ENCODE data around the gene CD3D. TPM values are rescaled to one million over a fixed set of nuclear protein-coding genes. Genes with fewer than 3 reads are reported as not detected.

Gene CD3D
- total RNA-seq, 1 experiment from 2014 or later, result not detected

DNA sequence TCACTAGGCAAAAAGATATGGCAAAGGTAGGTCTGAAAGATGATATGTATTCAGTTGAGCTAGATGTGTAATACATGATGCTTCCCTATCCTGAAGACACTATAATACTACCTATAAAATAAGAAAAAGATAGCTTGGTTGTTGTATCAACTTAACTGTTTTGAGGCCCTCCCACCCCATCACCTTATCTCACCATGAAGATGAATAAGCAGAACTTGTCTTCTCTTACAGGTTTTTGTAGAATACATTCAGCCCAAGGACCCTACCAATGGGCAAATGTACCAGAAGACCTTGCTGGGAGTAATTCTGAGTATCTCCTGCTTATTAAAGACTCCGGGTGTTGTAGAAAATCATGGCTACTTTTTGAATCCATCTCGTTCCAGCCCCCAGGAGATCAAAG, 30.8 kb upstream of the CD3D start:
- no peak overlapping the region for H3K27ac Mint-ChIP-seq (ENCODE audit: unreplicated experiment)
- no peak overlapping the region for H3K4me3 Mint-ChIP-seq (ENCODE audit: low read depth, unreplicated experiment)
- no peaks in the 10 kb centered on the region for H3K9me3 Mint-ChIP-seq (ENCODE audit: low read depth, unreplicated experiment)
- TF ChIP-seq, protein P1, sequence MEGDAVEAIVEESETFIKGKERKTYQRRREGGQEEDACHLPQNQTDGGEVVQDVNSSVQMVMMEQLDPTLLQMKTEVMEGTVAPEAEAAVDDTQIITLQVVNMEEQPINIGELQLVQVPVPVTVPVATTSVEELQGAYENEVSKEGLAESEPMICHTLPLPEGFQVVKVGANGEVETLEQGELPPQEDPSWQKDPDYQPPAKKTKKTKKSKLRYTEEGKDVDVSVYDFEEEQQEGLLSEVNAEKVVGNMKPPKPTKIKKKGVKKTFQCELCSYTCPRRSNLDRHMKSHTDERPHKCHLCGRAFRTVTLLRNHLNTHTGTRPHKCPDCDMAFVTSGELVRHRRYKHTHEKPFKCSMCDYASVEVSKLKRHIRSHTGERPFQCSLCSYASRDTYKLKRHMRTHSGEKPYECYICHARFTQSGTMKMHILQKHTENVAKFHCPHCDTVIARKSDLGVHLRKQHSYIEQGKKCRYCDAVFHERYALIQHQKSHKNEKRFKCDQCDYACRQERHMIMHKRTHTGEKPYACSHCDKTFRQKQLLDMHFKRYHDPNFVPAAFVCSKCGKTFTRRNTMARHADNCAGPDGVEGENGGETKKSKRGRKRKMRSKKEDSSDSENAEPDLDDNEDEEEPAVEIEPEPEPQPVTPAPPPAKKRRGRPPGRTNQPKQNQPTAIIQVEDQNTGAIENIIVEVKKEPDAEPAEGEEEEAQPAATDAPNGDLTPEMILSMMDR (IDR thresholded peaks at IDR 0.05; ENCODE audit: unreplicated experiment), result no peak
- DNase-seq, result no peak
- intact Hi-C loops (cut with micrococcal nuclease; ENCODE audit: unreplicated experiment), result no loop called here
- peaks cover 19% of the 10 kb centered on the region for H3K36me3 Mint-ChIP-seq (ENCODE audit: insufficient read depth, unreplicated experiment)
- CTCF ChIA-PET, result no interaction called here
- no peaks in the 10 kb centered on the region for H3K4me1 Mint-ChIP-seq (ENCODE audit: low read depth, unreplicated experiment)
- no peaks in the 10 kb centered on the region for H3K27me3 Mint-ChIP-seq (ENCODE audit: unreplicated experiment)
- BruUV-seq (replicated peaks), result no TSS peak

GRCh38 chr11:118370774-118371173, 28.3 kb upstream of the CD3D start:
- Mint-ChIP-seq H3K27ac (ENCODE audit: unreplicated experiment) (no peak overlapping the region), H3K27me3 (ENCODE audit: unreplicated experiment) (no peaks in the 10 kb centered on the region), H3K9me3 (ENCODE audit: low read depth, unreplicated experiment) (no peaks in the 10 kb centered on the region), H3K4me1 (ENCODE audit: low read depth, unreplicated experiment) (no peaks in the 10 kb centered on the region), H3K36me3 (ENCODE audit: insufficient read depth, unreplicated experiment) (peaks cover 31% of the 10 kb centered on the region), H3K4me3 (ENCODE audit: low read depth, unreplicated experiment) (no peak overlapping the region)
- CTCF ChIA-PET, result no interaction called here
- no TSS peak for BruUV-seq (replicated peaks)
- intact Hi-C loops (cut with micrococcal nuclease; ENCODE audit: unreplicated experiment), result no loop called here
- no peak for DNase-seq
- TF ChIP-seq, protein P1 (IDR thresholded peaks at IDR 0.05; ENCODE audit: unreplicated experiment), result no peak

DNA sequence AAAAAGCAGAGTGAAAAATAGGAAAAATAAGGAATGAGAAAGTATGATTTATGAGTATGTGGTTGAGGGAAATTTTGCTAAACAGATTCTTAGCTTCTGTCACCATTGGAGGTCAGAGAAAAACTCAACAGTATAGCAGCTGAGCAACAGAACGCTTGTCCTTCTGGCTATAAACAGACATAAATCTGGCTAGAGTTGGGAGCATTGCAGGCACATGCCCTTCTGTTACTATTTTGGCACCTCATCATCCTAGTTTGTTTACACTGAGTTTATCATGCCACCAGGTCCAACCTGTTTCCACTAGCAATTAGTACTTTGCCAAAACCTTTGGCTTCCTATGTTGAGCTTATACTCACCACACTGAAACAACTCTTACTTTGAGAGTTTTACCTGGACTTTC, 23.8 kb upstream of the CD3D start:
- Mint-ChIP-seq H3K4me1 (ENCODE audit: low read depth, unreplicated experiment) (peaks cover 9% of the 10 kb centered on the region), H3K27me3 (ENCODE audit: unreplicated experiment) (no peaks in the 10 kb centered on the region), H3K9me3 (ENCODE audit: low read depth, unreplicated experiment) (no peaks in the 10 kb centered on the region), H3K36me3 (ENCODE audit: insufficient read depth, unreplicated experiment) (peaks cover 12% of the 10 kb centered on the region), H3K27ac (ENCODE audit: unreplicated experiment) (no peak overlapping the region), H3K4me3 (ENCODE audit: low read depth, unreplicated experiment) (no peak overlapping the region)
- TF ChIP-seq, protein P1 (IDR thresholded peaks at IDR 0.05; ENCODE audit: unreplicated experiment), result no peak
- BruUV-seq (replicated peaks), result no TSS peak
- intact Hi-C loops (cut with micrococcal nuclease; ENCODE audit: unreplicated experiment), result no loop called here
- CTCF ChIA-PET, result no interaction called here
- DNase-seq, result no peak

DNA sequence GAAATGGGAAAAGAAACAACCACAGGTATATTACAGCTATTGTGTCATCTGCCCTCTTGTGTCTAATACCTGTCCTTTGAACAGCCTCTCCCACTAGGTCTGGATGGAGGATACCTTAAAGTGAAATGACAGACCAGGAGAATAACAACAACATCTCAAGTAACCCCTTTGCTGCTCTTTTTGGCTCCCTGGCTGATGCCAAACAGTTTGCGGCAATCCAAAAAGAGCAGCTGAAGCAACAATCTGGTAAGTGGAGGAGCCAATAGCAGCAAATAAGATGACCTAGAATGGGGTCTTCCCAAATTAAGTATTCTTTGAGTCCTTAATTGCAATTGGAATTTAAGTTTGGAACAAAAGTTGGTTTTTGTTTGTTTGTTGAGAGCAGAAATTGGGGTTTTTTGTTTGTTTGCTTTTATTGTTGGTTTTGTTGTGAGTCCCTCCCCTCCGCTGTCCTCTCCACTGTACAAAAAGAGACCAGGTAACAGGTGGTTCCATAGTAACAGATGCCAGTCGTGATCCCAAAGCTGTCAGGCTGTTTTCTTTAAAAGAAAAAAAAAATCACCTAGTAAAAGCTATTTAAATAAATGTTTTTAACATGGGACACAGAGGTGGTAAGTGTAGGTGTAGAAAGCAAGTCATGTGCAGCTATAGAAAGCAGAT, 22.6 kb upstream of the CD3D start:
- H3K9me3 Mint-ChIP-seq (ENCODE audit: low read depth, unreplicated experiment), result no peaks in the 10 kb centered on the region

More for the DNA sequence above, 22.6 kb upstream of the CD3D start:
- Mint-ChIP-seq H3K4me1 (ENCODE audit: low read depth, unreplicated experiment) (peaks cover 9% of the 10 kb centered on the region), H3K4me3 (ENCODE audit: low read depth, unreplicated experiment) (no peak overlapping the region), H3K27ac (ENCODE audit: unreplicated experiment) (no peak overlapping the region), H3K27me3 (ENCODE audit: unreplicated experiment) (no peaks in the 10 kb centered on the region), H3K36me3 (ENCODE audit: insufficient read depth, unreplicated experiment) (peaks cover 13% of the 10 kb centered on the region)
- no peak for DNase-seq
- no TSS peak for BruUV-seq (replicated peaks)
- intact Hi-C loops (cut with micrococcal nuclease; ENCODE audit: unreplicated experiment), result no loop called here
- TF ChIP-seq, protein P1 (IDR thresholded peaks at IDR 0.05; ENCODE audit: unreplicated experiment), result no peak
- CTCF ChIA-PET, result interaction anchor here (0.7 kb wide), 1 partner anchor 151 kb away, joined by 3 read pairs; no protein-coding TSS in a partner anchor
